Neuronal stem cell (in vitro differentiated cells): ENCODE data around the gene CXCL12.

Experiments
- DNase-seq: peaks from one replicate; pipeline ENCODE4 v3.0.0-alpha.2; 2013; ENCODE audit warnings: low spot score
- H2AFZ ChIP-seq: one replicate; pipeline ENCODE4 v1.6.1; 2013; ENCODE audit warnings: mild to moderate bottlenecking, low read length, inconsistent platforms
- H2AK5ac ChIP-seq: 2 replicates; pipeline ENCODE4 v1.6.1; 2013; ENCODE audit warnings: low read depth, mild to moderate bottlenecking, inconsistent platforms, low read length, moderate library complexity, mixed read lengths
- H2BK120ac ChIP-seq: 2 replicates; pipeline ENCODE4 v1.6.1; 2013; ENCODE audit warnings: low read depth, mild to moderate bottlenecking, inconsistent platforms, low read length, moderate library complexity, mixed read lengths
- H2BK12ac ChIP-seq: one replicate; pipeline ENCODE4 v1.6.1; 2013; ENCODE audit warnings: low read length, inconsistent platforms
- H2BK15ac ChIP-seq: 2 replicates; pipeline ENCODE4 v1.6.1; 2013; ENCODE audit warnings: mild to moderate bottlenecking, low read length, inconsistent platforms, mixed read lengths
- H2BK5ac ChIP-seq: one replicate; pipeline ENCODE4 v1.6.1; 2013; ENCODE audit warnings: inconsistent platforms, mild to moderate bottlenecking, low read length, moderate library complexity
- H3K14ac ChIP-seq: one replicate; pipeline ENCODE4 v1.6.1; 2013; ENCODE audit warnings: low read length, inconsistent platforms
- H3K18ac ChIP-seq: 2 replicates; pipeline ENCODE4 v1.6.1; 2013; ENCODE audit warnings: low read length, inconsistent platforms
- H3K23ac ChIP-seq: 2 replicates; pipeline ENCODE4 v1.6.1; 2013; ENCODE audit warnings: low read depth, mild to moderate bottlenecking, mixed read lengths, low read length, inconsistent platforms; ENCODE audit not compliant: poor library complexity
- H3K27ac ChIP-seq: replicated peaks from 3 replicates; pipeline ENCODE4 v1.5.1; 2013; ENCODE audit warnings: low read length, inconsistent platforms
- H3K27me3 ChIP-seq, 3 experiments: 2 replicates each; pipeline ENCODE4 v1.6.1; 2013; ENCODE audit warnings: low read length in 3 of 3, mild to moderate bottlenecking in 2 of 3, inconsistent platforms in 1 of 3, low read depth in 1 of 3, mixed read lengths in 1 of 3, moderate library complexity in 1 of 3; ENCODE audit not compliant: control insufficient read depth in 3 of 3, insufficient read depth in 3 of 3
- H3K36me3 ChIP-seq, 2 donors: replicated peaks in 1 of 2; 2 replicates each; pipeline ENCODE4 v1.6.1; 2013; ENCODE audit warnings: low read length in 2 of 2; ENCODE audit not compliant: control insufficient read depth in 2 of 2, insufficient read depth in 2 of 2
- H3K4ac ChIP-seq: 2 replicates; pipeline ENCODE4 v1.6.1; 2013; ENCODE audit warnings: inconsistent platforms, mild to moderate bottlenecking, low read length, moderate library complexity
- H3K4me1 ChIP-seq, 2 donors: 1 replicate in 1 of 2; 2 replicates in 1 of 2; pipeline ENCODE4 v1.6.1; 2013; ENCODE audit warnings: low read length in 2 of 2, low read depth in 1 of 2; ENCODE audit not compliant: control insufficient read depth in 2 of 2, insufficient read depth in 1 of 2
- H3K4me2 ChIP-seq: one replicate; pipeline ENCODE4 v1.6.1; 2013; ENCODE audit warnings: mild to moderate bottlenecking, low read length, inconsistent platforms; ENCODE audit not compliant: insufficient read depth, poor library complexity, severe bottlenecking
- H3K4me3 ChIP-seq, 2 donors: 2 replicates each; pipeline ENCODE4 v1.5.1; 2013; ENCODE audit warnings: low read length in 2 of 2, mild to moderate bottlenecking in 2 of 2, inconsistent platforms in 1 of 2, moderate library complexity in 1 of 2
- H3K79me1 ChIP-seq: one replicate; pipeline ENCODE4 v1.6.1; 2013; ENCODE audit warnings: low read depth, mild to moderate bottlenecking, inconsistent platforms, low read length, moderate library complexity
- H3K9ac ChIP-seq: one replicate; pipeline ENCODE4 v1.6.1; 2013; ENCODE audit warnings: mild to moderate bottlenecking, low read depth, low read length, inconsistent platforms; ENCODE audit not compliant: poor library complexity
- H3K9me3 ChIP-seq, 2 donors: replicated peaks in 1 of 2; 2 replicates each; pipeline versions ENCODE3 to v1.6.1; 2013; ENCODE audit warnings: low read length in 2 of 2, mild to moderate bottlenecking in 2 of 2, inconsistent platforms in 1 of 2, low read depth in 1 of 2, mixed read lengths in 1 of 2, moderate library complexity in 1 of 2; ENCODE audit not compliant: control insufficient read depth in 2 of 2, insufficient read depth in 1 of 2
- H4K8ac ChIP-seq: one replicate; pipeline ENCODE4 v1.6.1; 2013; ENCODE audit warnings: low read depth, mild to moderate bottlenecking, inconsistent platforms, low read length, moderate library complexity
- H4K91ac ChIP-seq: one replicate; pipeline ENCODE4 v1.6.1; 2013; ENCODE audit warnings: low read length, low read depth, mild to moderate bottlenecking, inconsistent platforms; ENCODE audit not compliant: poor library complexity
- WGBS, 2 donors: extraction: QIAGEN DNeasy Blood & Tissue Kit; methylation state at CpG; one replicate each; pipeline ENCODE4 v1.1.7; 2013; ENCODE audit warnings: missing lambda C conversion rate in 2 of 2, mixed read lengths in 1 of 2; ENCODE audit not compliant: insufficient read length in 2 of 2, insufficient replicate concordance in 1 of 2; ENCODE audit errors: extremely low coverage in 2 of 2; 5-methylcytosine and 5-hydroxymethylcytosine counted together

CXCL12 gene

GRCh38 chr10:44399659-44400451 lies 15.0 kb upstream of the CXCL12 start:
- H3K79me1 ChIP-seq, result no peaks in the 10 kb centered on the region
- no peaks in the 10 kb centered on the region for H3K9me3 ChIP-seq
- H3K23ac ChIP-seq, result no peak overlapping the region
- no peak overlapping the region for H3K4me2 ChIP-seq
- no peak overlapping the region for H3K4ac ChIP-seq
- no CpG with 5 or more reads among the region's 6 CpGs for WGBS, 2 donors
- peak overlapping the region; percentile 68 for H2BK120ac ChIP-seq
- H2AK5ac ChIP-seq, result no peak overlapping the region
- no peak overlapping the region for H4K91ac ChIP-seq
- peak overlapping the region; percentile 19 for H2BK5ac ChIP-seq
- no peak overlapping the region for H2BK12ac ChIP-seq
- H3K14ac ChIP-seq, result no peak overlapping the region
- peak overlapping the region; percentile 19 for H2BK15ac ChIP-seq
- no peaks in the 10 kb centered on the region for H3K27me3 ChIP-seq
- H3K4me1 ChIP-seq, result peaks cover 0 to 20% of the 10 kb centered on the region in 2 donors
- H4K8ac ChIP-seq, result no peak overlapping the region
- no peak overlapping the region for H3K9ac ChIP-seq
- H3K36me3 ChIP-seq, result no peaks in the 10 kb centered on the region
- H3K18ac ChIP-seq, result peak overlapping the region; percentile 66
- H3K4me3 ChIP-seq, result no peak overlapping the region
- no peak overlapping the region for H3K27ac ChIP-seq
- DNase-seq, result no peak
- no peak overlapping the region for H2AFZ ChIP-seq

- Histone ChIP-seq H3K27me3 (no peaks in the 10 kb centered on the region), H3K9ac (no peak overlapping the region), H3K23ac (no peak overlapping the region), H4K91ac (no peak overlapping the region), H2BK15ac (peak overlapping the region; percentile 19), H2AFZ (no peak overlapping the region), H3K18ac (no peak overlapping the region), H2BK5ac (peak overlapping the region; percentile 19), H3K36me3 (no peaks in the 10 kb centered on the region), H3K79me1 (no peaks in the 10 kb centered on the region), H3K9me3 (no peaks in the 10 kb centered on the region), H3K27ac (no peak overlapping the region), H3K4me1 (peaks cover 0 to 20% of the 10 kb centered on the region in 2 donors), H2BK120ac (no peak overlapping the region), H2BK12ac (no peak overlapping the region), H3K4me3 (no peak overlapping the region), H3K4ac (no peak overlapping the region), H3K14ac (no peak overlapping the region), H3K4me2 (no peak overlapping the region), H4K8ac (no peak overlapping the region), H2AK5ac (no peak overlapping the region)
- DNase-seq, result no peak
- no CpG with 5 or more reads among the region's 15 CpGs for WGBS, 2 donors
These were observed 14.1 kb upstream of the CXCL12 start for GRCh38 chr10:44398747-44399658.

- no peak overlapping the region for H3K27ac ChIP-seq
- no peak overlapping the region for H2BK120ac ChIP-seq
- H3K4me3 ChIP-seq, result no peak overlapping the region
- no peaks in the 10 kb centered on the region for H3K79me1 ChIP-seq
- no peak overlapping the region for H2BK15ac ChIP-seq
- H3K36me3 ChIP-seq, result no peaks in the 10 kb centered on the region
- no peak overlapping the region for H2AK5ac ChIP-seq
- H3K9ac ChIP-seq, result no peak overlapping the region
- no peak overlapping the region for H2BK12ac ChIP-seq
- H2AFZ ChIP-seq, result no peak overlapping the region
- peaks cover 0 to 20% of the 10 kb centered on the region in 2 donors for H3K4me1 ChIP-seq
- no peaks in the 10 kb centered on the region for H3K9me3 ChIP-seq
- no CpG with 5 or more reads among the region's 7 CpGs for WGBS, 2 donors
- H3K4me2 ChIP-seq, result no peak overlapping the region
- H4K8ac ChIP-seq, result no peak overlapping the region
- no peak overlapping the region for H3K14ac ChIP-seq
- no peak overlapping the region for H4K91ac ChIP-seq
- no peak overlapping the region for H3K23ac ChIP-seq
- H3K18ac ChIP-seq, result no peak overlapping the region
- no peaks in the 10 kb centered on the region for H3K27me3 ChIP-seq
- H3K4ac ChIP-seq, result no peak overlapping the region
- no peak overlapping the region for H2BK5ac ChIP-seq
- no peak for DNase-seq
These were observed 13.4 kb upstream of the CXCL12 start for GRCh38 chr10:44398271-44398670.
